Fibroblast of lung (primary cell): ENCODE data around the gene CLOCK. TPM values are rescaled to one million over a fixed set of nuclear protein-coding genes. Genes with fewer than 3 reads are reported as not detected.

Source experiments
- DNase-seq, 2 donors: peaks; one replicate each; pipeline versions ENCODE4 v3.0.0 to v3.0.0-alpha.2; 2010; ENCODE audit warnings: low read depth in 2 of 2
- H2AFZ ChIP-seq: 2 replicates; pipeline ENCODE4 v1.5.1; 2012; ENCODE audit warnings: low read length, control low read depth, inconsistent platforms
- H3K27ac ChIP-seq: 2 replicates; pipeline ENCODE4 v1.5.1; 2011; ENCODE audit warnings: low read length, control low read depth; ENCODE audit not compliant: insufficient read depth
- H3K27me3 ChIP-seq: 2 replicates; pipeline ENCODE4 v1.5.1; 2011; ENCODE audit warnings: mild to moderate bottlenecking, low read length; ENCODE audit not compliant: control insufficient read depth, insufficient read depth
- H3K36me3 ChIP-seq: 2 replicates; pipeline ENCODE4 v1.5.1; 2011; ENCODE audit warnings: low read length; ENCODE audit not compliant: control insufficient read depth, insufficient read depth
- H3K4me1 ChIP-seq: 2 replicates; pipeline ENCODE4 v1.5.1; 2011; ENCODE audit warnings: low read length; ENCODE audit not compliant: control insufficient read depth, insufficient read depth; ENCODE audit errors: extremely low read depth
- H3K4me2 ChIP-seq: 2 replicates; pipeline ENCODE4 v1.5.1; 2011; ENCODE audit warnings: low read length, control low read depth; ENCODE audit not compliant: insufficient read depth; ENCODE audit errors: extremely low read depth
- H3K4me3 ChIP-seq, 4 experiments: fragments of 200-600 bp in 1 of 4; sonication (generic) in 1 of 4; replicated peaks in 1 of 4; 2 replicates each; pipeline ENCODE4 v1.5.1; 2011 to 2016; ENCODE audit warnings: low read length in 4 of 4, low read depth in 3 of 4, mild to moderate bottlenecking in 3 of 4, control low read depth in 2 of 4, inconsistent platforms in 1 of 4, mixed read lengths in 1 of 4; ENCODE audit not compliant: insufficient read depth in 1 of 4; ENCODE audit errors: control extremely low read depth in 1 of 4
- H3K79me2 ChIP-seq: 2 replicates; pipeline ENCODE4 v1.5.1; 2012; ENCODE audit warnings: mild to moderate bottlenecking, low read length, inconsistent platforms; ENCODE audit not compliant: control insufficient read depth, insufficient read depth
- H3K9ac ChIP-seq: 2 replicates; pipeline ENCODE4 v1.5.1; 2011; ENCODE audit warnings: mild to moderate bottlenecking, low read length, control low read depth; ENCODE audit not compliant: insufficient read depth
- H3K9me3 ChIP-seq: 2 replicates; pipeline ENCODE4 v1.5.1; 2012; ENCODE audit warnings: low read depth, low read length; ENCODE audit not compliant: control insufficient read depth, insufficient read depth
- H4K20me1 ChIP-seq: 2 replicates; pipeline ENCODE4 v1.5.1; 2011; ENCODE audit warnings: low read length; ENCODE audit not compliant: control insufficient read depth, insufficient read depth; ENCODE audit errors: extremely low read depth
- EZH2 ChIP-seq: IDR thresholded peaks from 2 replicates; pipeline ENCODE4 v1.5.1; 2012; ENCODE audit warnings: low read length, control low read depth, mild to moderate bottlenecking; ENCODE audit errors: missing control alignments
- polyA plus RNA-seq, 2 donors: library from polyadenylated mRNA; depleted of rRNA in 1 of 2; stranded (reverse) in 1 of 2; unstranded in 1 of 2; fragments of >200 nt; gene quantifications; 2 replicates each; pipeline ENCODE4 v1.2.1, GENCODE V29; 2011 to 2012; ENCODE audit warnings: missing spikeins in 1 of 2
- total RNA-seq: library from RNA; depleted of rRNA; stranded (reverse); fragments of >200 nt; gene quantifications from 2 replicates; pipeline ENCODE4 v1.2.1, GENCODE V29; 2014
- TF ChIP-seq, protein P1 (sequence below), 2 donors: IDR thresholded peaks in 1 of 2; conservative IDR thresholded peaks in 1 of 2; 1 replicate in 1 of 2; 2 replicates in 1 of 2; pipeline ENCODE4 v1.5.1; 2011 to 2012; ENCODE audit warnings: low read length in 2 of 2, control low read depth in 1 of 2, inconsistent platforms in 1 of 2, low read depth in 1 of 2, mild to moderate bottlenecking in 1 of 2

The CLOCK gene
- total and polyA plus RNA-seq, 2 donors (not counting 1 experiment from before 2014, with no cell fraction given) = 26.1 to 27.4 TPM

DNA sequence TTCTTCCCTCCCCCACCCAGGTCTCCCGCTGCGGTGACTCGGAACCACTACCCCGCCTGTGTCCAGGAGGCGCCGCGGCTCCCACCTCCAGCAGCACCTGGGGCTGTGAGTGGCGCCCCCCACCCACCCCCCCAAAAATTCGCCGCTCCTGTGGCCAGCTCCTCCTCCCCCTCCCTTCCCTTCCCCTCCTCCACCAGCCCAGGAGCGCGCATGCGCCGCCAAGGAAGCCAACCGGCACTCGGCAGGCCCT lies 278 bp downstream of the CLOCK start:
- Histone ChIP-seq H3K79me2 (peaks cover 35% of the 10 kb centered on the region), H3K27me3 (no peaks in the 10 kb centered on the region), H4K20me1 (no peaks in the 10 kb centered on the region), H3K36me3 (no peaks in the 10 kb centered on the region), H3K9me3 (no peaks in the 10 kb centered on the region), H3K4me3 (peak overlapping the region; percentile 52 to 94 (median 75)), H3K4me2 (no peak overlapping the region), H2AFZ (no peak overlapping the region), H3K4me1 (peaks cover 13% of the 10 kb centered on the region), H3K27ac (peak overlapping the region; percentile 73), H3K9ac (peak overlapping the region; percentile 81)
- TF ChIP-seq, protein P1, sequence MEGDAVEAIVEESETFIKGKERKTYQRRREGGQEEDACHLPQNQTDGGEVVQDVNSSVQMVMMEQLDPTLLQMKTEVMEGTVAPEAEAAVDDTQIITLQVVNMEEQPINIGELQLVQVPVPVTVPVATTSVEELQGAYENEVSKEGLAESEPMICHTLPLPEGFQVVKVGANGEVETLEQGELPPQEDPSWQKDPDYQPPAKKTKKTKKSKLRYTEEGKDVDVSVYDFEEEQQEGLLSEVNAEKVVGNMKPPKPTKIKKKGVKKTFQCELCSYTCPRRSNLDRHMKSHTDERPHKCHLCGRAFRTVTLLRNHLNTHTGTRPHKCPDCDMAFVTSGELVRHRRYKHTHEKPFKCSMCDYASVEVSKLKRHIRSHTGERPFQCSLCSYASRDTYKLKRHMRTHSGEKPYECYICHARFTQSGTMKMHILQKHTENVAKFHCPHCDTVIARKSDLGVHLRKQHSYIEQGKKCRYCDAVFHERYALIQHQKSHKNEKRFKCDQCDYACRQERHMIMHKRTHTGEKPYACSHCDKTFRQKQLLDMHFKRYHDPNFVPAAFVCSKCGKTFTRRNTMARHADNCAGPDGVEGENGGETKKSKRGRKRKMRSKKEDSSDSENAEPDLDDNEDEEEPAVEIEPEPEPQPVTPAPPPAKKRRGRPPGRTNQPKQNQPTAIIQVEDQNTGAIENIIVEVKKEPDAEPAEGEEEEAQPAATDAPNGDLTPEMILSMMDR (conservative IDR thresholded peaks at IDR 0.05 in 1 of 2, IDR thresholded peaks at IDR 0.05 in 1 of 2; ENCODE audit: low read depth in 1 of 2, low read length in 2 of 2) = no peak
- no peak for TF ChIP-seq EZH2
- no peak for DNase-seq

DNA sequence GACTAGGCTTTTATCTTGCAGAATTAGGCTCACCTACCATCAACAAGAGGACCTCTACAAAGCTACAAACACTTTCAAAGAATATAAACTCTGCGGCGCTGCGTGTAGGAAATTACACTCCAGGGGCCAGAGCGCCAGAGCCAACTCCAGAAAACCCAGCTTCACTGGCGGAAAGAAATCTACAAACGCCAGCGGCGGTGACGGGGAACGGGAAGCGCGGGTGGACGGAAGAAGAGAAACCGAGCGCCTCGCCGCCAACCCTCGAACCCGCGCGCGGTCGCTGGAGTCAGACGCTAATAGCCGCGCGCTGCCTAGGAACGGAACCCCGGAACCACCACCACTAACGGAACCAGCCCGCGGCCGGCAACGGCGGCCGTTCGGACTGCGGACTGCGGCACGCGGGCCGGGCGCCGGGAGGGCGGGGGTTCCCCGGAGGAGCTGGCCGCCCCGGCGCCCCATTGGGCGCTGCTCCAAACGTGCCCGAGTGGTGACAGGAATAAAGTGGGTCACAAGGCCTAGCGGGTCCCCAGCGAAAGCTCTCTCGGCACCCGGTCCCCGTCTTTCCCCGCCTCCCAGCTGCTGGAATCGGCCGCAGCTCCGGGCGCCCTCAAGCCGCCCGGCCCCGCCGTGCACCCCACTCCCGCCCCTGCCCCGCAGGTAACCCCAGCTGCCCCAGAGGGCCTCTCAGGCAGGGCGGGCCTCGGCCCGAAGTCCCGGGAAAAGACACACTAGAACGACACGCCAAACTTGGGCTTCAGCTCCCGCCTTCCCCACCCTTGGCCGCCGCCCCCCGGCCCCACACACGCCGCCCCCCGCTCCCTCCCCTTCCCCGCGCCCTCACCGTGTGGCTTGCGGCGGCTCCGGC lies 836 bp downstream of the CLOCK start:
- no peak for TF ChIP-seq EZH2
- TF ChIP-seq, protein P1 (conservative IDR thresholded peaks at IDR 0.05 in 1 of 2, IDR thresholded peaks at IDR 0.05 in 1 of 2; ENCODE audit: low read depth in 1 of 2, low read length in 2 of 2) = no peak
- Histone ChIP-seq H3K4me2 (peak overlapping the region; percentile 84), H3K27ac (peak overlapping the region; percentile 67), H3K9ac (peak overlapping the region; percentile 79), H3K4me3 (peak overlapping the region; percentile 43 to 94 (median 75)), H3K4me1 (peaks cover 13% of the 10 kb centered on the region), H3K27me3 (no peaks in the 10 kb centered on the region), H4K20me1 (no peaks in the 10 kb centered on the region), H3K36me3 (no peaks in the 10 kb centered on the region), H2AFZ (peak overlapping the region; percentile 45), H3K9me3 (no peaks in the 10 kb centered on the region), H3K79me2 (peaks cover 39% of the 10 kb centered on the region)
- DNase-seq = peak; percentile 63 to 75

DNA sequence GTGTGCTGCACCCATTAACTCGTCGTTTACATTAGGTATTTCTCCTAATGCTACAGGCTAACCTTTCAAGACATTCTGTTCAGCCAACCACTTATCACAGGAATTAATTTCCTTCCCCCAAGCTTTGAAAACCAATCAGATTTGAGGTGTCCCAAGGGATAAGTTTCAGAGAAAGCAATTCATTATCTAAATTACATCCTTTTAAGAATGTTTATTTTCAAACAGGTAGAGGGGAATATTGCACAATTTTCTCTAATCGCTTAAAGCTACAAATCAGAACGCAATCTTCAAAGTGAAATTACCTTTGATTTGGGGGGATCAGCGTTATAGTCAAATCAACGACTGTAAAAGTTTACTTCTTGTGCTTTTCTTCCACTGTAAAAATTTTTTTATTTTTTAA lies 1.6 kb downstream of the CLOCK start:
- Histone ChIP-seq H4K20me1 (no peaks in the 10 kb centered on the region), H3K36me3 (no peaks in the 10 kb centered on the region), H2AFZ (no peak overlapping the region), H3K27ac (peak overlapping the region; percentile 67), H3K4me2 (peak overlapping the region; percentile 84), H3K9me3 (no peaks in the 10 kb centered on the region), H3K4me3 (peak overlapping the region; percentile 43 to 94 (median 75)), H3K4me1 (peaks cover 13% of the 10 kb centered on the region), H3K27me3 (no peaks in the 10 kb centered on the region), H3K9ac (no peak overlapping the region), H3K79me2 (peaks cover 45% of the 10 kb centered on the region)
- TF ChIP-seq, protein P1 (conservative IDR thresholded peaks at IDR 0.05 in 1 of 2, IDR thresholded peaks at IDR 0.05 in 1 of 2; ENCODE audit: low read depth in 1 of 2, low read length in 2 of 2) = no peak
- DNase-seq = peak; percentile 21 to 32
